CD1c-positive myeloid dendritic cell (primary cell): Measurements from ENCODE around the gene CDC73.
A peak's percentile ranks its signal among the peaks of the same experiment; 100 is the strongest.
"Not testable (repeated sequence)": the region's sequence is repeated elsewhere in the genome, so short reads cannot be mapped to it uniquely, and the experiment has no call there.

Experiments used
- DNase-seq: peaks from one replicate; pipeline ENCODE4 v3.0.0-alpha.2; 2016; ENCODE audit errors: extremely low spot score

The CDC73 gene

DNA sequence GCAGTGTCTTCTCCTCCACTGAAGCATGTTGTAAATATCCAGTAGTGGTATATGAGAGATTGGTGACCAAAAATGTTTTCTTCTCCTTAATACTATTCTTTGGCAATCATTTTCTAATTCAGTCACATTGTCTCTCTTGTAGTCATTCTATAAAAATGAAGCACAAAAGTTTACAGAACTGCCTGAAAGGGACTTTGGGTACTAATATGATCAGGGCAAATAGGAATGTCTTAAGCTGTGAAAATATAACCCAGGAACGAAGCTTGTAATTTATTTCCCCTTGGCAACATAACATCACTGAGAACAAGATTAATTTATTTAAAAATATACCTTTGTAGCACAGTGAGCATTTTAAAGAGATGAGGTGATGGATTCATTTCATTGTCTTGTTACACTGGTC is 59.7 kb downstream of the CDC73 start:
- DNase-seq, result no peak

DNA sequence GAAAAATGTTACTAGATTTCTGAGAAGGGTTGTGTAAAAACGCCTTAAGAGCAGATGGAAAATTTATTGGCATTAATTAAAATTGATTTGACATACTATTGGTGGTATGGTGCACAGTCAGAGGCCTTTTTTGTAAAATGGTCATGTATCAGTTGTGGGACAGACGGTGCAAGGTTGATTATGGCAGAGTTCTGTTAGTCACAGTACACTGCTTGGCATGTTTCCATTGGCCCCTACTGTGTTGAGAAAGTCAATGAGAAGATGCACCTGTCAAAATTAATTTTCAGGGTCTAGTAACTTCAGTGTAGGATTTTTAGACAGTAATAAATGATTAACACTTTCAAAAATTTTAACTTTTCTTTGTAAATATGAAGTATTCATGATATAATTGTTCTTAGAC is 60.2 kb downstream of the CDC73 start:
- DNase-seq, result no peak

DNA sequence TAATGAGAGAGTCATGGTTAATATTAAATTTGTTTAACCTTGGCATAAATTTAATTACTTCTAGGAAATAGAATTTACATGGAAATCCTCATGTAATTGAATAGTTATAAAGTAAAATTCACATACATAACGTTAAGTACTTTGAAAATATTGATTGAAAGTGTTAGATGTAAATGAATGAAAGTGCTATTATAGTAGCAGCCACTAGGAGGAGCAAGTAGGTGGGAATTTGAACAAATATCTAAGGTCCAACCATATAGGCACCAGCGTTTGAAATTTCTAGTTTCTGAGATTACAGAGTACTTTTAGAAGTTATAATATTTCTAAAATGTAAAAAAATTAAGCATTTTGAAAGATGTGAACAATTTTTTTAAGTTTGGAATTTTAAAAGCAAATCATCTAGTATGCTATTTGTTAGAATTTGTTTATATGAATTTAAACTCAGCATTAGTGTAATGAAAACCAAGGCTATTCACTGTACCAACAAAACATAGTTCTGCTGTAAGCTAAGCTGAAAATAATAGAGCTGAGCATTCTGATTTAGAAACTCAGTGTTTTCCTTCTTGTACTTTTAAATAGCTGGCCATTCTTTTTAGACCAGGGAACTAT is 61.3 kb downstream of the CDC73 start:
- DNase-seq, result peak; percentile 66

DNA sequence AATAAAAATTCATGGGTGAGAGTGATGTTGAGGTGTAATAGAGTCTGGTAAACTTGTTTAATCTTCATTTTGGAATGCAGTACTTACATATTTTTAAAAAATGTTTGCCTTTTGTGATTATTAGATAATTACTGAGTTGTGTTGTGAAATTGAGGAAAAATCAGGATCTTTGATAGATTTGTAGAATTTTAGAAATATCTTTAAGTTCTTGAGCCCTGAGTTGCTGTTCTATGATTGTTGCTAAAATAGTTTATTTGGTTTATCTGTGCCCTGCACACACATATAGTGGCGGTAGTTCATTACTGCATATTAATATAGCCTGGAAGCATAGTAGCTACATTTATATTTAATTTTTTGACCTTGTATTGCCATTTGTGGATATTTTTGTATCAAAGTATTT is 62.9 kb downstream of the CDC73 start:
- no peak for DNase-seq

DNA sequence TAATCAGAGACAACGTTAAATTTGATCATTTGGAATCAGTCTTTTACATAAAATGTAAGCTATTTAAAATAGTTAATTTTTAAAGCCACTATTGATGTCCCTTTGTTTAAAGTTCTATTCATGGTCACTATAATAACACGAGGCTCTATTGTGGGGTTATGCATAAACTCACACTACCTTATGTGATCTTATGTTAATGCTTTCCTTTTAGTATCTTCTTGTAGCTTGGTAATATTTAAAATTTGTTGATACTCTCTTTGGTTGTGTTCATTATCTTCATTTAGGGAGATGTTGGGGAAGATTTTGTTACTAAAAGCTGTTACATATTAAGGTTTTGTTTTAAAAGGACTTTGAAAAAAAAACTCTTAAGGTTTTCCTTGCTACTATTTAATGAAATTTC is 63.4 kb downstream of the CDC73 start:
- no peak for DNase-seq

DNA sequence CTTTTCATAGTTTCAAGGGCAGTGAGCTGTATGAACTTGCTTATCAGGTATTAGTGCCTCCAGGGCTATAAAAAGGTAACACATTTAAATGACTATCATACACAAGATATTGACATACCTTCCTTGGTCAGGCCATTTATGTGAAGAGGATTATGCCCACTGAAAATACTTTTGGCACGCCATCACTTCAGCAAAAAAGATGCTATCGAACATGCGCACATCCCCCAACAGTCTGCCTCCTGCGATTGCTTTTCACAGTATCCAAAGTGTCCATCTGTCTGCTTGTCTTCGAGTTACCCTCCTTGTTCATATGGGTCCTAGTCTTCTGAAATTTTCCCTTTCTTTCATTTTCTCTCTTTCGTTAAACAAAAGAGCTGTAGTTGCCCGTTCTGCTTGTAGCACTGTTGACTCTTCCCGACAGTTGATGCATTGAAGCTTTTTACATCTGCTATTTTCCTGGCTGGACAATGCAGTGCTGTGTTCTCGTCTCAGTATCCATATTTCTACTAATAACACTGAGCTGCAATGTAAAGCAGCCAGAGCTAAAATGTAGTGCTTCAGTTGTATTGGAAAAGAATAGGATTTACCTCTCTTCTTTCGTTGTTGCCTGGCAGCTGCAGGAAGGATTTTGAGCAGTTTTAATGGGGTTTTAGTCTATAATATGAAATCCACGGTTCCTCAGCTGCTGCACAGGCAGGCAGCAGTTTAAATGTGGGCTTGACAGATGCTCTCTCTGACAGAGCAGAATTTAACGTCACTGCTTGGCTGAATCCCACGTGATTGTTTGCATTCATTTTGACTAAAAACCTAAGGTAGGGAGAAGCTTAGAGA is 64.3 kb downstream of the CDC73 start, which contains the start of gene B3GALT2:
Gene B3GALT2, minus strand, starts transcription at position 713 of the 831 bp plus-strand sequence. CDS start 5,051 bp downstream, outside the sequence.
- DNase-seq, result no peak

DNA sequence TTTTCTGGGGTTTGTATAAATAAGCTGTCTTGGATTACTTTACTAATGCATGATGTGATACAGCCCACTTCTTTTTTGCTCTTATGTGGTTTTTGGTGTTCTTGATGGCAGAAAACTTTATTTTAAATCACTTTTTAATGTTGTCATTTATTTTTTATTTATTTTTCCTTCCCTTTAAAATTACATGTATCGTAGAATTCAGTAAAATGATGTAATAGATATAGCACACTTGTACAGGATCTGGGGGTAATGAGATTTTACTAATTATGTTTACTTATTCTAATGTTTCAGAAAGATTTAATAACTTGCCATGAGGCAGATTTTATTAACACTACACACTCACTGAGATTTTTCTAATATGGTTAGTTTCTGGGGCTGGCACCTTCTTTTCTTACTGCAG is 65.3 kb downstream of the CDC73 start:
- no peak for DNase-seq

DNA sequence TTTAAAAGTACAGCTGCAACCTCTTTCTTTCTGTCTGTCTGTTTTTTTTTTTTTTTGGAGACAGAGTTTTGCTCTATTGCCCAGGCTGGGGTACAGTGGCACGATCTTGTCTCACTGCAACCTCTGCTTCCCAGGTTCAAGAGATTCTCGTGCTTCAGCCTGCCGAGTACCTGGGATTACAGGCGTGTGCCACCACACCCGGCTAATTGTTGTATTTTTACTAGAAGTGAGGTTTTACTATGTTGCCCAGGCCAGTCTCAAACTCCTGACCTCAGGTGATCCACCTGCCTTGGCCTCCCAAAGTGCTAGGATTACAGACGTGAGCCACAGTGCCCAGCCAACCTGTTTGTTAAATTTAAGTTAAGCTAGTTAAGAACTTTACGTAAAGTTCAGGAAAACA is 67.1 kb downstream of the CDC73 start:
- DNase-seq, result not testable (repeated sequence)

DNA sequence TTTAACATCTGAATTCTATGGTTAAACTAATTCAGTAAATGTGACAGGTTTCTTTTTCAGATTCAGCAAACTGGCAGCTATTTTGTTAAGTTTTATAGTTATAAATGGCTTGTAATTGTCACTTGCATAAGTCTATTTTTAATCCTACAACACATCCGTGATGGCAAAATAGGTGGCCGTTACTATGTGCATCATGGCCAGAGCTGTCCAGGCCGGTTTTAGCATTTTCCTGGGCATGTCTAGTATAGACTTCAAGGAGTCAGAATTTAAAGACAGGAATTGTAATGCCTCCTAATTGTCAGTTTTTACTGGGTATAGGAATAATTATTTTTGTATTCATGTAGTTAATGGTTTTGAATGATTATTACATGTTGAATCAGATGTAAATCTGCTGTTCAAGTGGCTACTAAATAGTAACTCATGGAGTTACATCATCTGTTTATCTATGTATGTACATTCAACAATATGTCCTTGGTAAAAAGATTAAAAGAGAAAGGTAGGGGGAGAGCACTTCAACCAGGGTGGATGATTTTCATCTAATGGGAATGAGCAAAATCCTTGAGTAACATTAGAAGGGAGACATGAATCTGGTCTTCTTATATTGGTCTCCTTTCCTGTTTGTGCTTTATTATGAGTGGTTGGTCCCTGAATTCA is 67.7 kb downstream of the CDC73 start:
- no peak for DNase-seq

DNA sequence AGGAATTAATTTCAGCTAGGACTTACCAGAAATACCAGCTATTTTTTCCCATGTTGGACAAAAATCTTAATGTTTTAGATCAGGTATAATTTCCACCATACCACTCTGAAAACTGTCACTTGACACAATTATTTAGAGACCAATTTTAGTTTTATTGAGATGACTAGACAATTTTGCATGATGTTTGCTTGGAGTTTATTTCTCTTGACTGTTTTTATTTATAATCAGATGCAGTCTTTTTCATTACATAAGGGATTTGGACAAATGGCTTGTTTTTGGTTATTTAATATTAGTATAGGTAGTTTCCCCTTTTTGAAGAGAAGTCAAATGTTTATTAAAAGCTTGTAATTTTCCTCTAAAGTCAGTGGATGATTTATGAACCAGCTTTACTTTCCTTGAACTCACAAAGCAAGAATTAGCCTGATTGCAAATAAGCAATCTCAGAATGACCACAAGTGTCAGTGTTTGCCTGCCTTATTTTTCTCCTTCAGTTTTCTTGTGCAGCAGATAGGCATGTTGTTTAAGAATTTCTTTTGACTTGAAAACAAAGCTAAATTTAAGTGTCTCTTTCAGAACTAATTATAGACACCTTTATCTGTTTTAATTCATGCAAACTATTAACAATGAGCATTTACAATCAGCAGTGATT is 68.4 kb downstream of the CDC73 start:
- no peak for DNase-seq

DNA sequence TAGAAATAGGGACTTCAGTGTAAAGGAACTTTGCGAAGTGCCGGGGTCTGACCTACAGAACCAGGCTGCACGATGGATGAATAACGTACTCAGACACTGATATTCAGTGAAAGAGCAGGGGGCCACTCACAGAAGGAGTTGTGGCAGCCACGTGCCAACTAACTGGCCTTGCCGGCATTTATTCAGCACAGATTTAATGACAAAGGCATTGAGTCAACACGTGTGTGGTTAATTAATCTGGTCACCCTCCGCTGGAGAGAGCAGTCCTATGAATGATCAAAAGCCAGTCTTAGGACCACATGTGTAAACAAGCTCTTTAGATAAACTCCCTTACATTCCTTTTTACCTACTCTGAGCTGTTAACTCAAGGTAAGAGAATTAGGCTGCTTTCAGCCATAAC is 70.8 kb downstream of the CDC73 start:
- DNase-seq, result no peak

DNA sequence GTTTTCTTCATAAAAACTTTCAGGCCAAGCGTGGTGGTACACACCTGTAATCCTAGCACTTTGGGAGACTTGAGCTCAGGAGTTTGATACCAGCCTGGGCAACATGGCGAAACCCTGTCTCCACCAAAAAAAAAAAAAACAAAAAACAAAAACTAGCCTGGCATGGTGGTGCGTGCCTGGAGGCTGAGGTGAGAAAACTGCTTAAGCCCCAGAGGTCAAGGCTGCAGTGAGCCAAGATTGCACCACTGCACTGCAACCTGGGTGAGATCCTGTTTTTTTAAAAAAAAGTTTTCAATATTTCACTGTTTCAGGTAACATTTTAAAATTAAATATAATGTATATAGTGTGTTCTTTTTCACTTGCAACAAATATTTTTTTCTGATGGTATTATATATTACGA is 78.1 kb downstream of the CDC73 start:
- DNase-seq, result no peak

DNA sequence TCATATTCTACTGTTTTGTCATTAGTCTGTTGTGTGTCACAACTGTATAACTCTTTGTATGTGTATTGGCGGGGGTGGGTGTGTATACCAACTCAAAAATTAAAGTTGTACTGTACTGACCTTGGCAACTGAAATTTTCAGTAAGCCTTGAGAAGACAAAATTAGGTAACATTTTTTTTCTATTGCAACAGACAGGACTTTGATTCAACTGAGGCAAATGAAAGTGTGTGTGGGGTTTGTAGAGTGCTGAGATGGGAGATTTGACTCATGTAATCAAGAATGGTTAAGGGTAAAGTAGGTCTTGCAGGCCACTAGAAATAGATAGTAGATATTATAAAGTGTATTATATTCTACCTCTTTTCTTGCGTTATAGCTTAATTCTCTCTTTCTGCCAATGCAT is 79.2 kb downstream of the CDC73 start:
- no peak for DNase-seq

DNA sequence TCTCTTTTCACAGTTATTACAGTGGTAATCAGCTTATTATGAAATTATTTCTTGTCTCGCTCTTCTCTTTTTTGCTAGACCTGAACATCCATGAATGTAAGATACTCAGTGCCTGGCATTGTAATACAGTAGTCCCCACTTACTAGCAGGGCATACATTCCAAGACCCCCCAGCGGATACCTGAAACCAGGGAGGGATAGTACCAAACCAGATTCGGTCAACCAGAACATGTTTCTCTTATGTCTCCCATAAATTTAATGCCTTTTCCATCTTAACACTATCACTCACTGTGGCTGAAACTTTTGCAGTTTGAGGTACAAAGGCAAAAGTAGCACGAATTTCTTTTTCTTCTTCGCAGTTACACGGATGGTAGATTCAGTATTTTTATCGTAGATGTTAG is 89.2 kb downstream of the CDC73 start:
- DNase-seq, result no peak

DNA sequence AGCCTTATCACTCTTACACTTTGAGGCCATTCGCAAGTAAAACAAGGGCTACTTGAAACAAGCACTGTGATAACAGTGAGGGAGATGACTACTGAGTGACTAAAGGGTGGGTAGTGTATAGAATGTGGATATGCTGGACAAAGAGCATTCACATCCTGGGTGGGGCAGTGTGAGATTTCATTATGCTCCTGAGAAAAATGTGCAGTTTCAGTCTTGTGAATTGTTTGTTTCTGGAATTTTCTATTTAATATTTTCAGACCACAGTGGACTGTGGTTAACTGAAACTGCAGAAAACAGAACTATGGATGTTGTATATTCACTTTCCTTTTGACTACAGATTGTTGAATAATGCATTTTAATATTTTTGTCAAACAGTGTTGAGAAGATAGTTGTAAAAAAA is 89.7 kb downstream of the CDC73 start:
- peak; percentile 5 for DNase-seq

DNA sequence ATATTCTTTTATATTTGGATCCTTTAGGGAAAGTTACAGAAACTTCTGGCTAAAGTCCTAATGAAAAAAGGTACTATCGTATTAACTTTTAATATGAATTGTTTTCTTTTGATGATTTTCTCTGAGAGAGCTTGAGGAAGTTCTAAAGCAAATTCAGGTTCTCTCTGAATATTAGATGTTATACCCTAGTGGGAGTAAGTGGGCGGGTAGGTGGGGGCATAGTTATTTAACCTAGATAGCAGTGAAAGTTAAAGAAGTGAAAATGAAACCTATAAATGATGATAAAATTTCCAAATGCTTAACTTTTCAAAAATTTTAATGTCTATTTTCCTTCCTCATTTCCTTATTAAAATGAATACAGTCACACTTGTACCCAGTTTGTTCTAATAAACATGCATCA is 90.8 kb downstream of the CDC73 start:
- no peak for DNase-seq

DNA sequence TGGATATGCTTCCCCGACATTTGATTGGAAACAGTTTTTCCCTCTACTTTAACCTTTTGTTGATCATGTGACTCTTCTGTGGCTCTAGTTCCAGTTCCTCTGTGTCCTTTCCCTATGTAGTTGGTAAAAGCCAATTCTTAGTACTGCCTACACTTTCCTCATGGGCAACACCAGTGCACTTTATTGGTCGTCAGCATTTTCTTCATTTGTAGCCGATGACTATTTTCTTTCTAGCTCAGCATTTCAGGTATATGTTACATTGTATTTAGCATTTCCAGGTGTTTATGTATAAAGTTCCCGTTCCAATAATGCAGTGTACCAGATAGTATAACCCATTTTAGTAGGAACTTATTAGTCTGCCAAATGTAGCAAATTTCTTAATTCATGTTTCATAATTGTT is 92.2 kb downstream of the CDC73 start:
- DNase-seq, result no peak

DNA sequence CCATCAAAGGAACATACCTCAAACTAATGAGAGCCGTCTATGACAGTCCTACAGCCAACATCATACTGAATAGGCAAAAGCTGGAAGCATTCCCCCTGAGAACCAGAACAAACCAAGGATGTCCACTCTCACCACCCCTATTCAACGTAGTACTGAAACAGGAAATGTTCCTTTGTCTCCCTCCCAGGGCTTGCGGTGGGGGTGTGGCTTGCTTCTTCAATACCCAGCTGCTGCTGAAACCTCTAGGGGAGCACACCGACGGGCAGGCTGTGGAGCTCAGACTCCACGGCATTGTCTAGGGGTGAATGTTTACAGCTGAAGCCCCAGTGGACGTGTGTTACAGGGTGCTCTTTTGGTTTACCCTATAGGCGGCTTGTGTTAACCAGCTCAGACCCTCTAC is 95.1 kb downstream of the CDC73 start:
- no peak for DNase-seq

DNA sequence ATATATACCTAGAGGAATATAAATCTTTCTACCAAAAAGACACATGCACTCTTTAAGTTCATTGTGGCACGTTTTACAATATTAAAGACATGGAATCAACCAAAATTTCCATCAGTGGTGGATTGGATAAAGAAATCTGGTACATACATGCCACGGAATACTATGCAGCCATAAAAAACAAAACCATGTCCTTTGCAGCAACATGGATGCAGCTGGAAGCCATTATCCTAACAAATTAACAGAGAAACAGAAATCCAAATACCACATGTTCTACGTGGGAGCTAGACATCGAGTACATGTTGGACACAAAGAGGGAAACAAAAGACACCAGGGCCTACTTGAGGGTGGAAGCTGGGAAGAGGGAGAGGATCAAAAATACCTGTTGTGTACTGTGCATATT is 97.6 kb downstream of the CDC73 start:
- no peak for DNase-seq

DNA sequence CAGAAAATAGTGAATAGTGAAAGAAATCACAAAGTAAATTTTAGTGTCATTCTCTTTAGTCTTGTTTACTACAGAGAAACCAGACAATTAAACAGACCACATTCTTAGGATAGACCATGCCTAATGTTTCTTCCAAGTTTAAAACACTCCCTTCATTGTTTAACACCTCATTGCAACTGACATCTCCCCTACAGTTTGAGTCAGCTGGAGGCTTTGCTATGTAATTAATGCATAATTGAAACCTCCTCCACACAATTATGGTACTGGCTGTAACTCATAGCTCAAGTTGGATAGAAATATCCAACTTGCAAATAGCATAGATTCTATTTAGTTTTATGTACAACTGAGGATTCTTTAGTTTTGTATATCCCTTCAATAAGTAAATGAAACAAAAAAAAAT is 99.8 kb downstream of the CDC73 start:
- no peak for DNase-seq

DNA sequence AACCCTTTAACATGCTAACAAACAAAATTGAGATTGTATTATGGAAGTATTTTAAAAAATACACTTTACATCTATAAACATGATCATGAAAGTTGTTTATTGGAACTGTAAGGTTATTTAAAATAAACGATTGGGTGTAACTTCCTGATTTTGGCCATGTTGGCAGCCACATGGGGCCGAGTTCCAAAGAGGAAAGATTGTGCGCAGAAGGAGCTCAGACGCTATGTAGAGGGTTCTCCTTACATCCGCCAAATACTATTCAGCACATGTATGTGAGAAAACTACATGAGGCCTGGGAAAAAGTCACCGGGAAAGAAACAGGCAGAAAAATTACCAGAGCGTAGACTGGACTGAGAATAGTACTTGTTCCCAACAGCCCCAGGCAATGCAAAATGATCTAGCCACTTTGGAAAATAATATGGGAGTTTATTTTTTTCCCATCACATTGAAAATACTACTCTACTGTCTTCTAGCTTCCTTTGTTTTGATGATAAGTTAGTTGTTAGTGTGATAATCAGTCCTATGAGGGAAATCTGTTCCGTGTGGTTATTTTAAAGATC is 100.3 kb downstream of the CDC73 start:
- no peak for DNase-seq

DNA sequence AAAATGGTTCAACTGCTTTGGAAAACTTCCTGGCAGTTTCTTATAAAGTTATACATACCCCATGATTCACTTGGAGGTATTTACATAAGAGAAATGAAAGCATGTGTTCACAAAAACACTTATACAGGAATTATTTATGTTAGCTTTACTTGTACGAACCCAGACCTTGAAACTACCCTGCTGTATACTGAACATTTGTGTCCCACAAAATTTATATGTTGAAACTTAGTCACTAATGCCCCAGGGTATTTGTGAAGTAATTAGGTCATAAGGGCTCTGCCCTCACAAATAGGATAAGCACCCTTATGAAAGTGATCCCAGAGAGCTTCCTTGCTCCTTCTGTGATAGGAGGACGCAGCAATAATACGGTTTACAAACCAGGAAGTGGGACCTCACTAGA is 107.3 kb downstream of the CDC73 start:
- DNase-seq, result no peak
